ENCODE results near the gene NAA30. TPM values are rescaled to one million over a fixed set of nuclear protein-coding genes. Genes with fewer than 3 reads are reported as not detected.

NAA30 gene
- total RNA-seq, 1 donor from 2014 or later: 18.9 TPM

DNA sequence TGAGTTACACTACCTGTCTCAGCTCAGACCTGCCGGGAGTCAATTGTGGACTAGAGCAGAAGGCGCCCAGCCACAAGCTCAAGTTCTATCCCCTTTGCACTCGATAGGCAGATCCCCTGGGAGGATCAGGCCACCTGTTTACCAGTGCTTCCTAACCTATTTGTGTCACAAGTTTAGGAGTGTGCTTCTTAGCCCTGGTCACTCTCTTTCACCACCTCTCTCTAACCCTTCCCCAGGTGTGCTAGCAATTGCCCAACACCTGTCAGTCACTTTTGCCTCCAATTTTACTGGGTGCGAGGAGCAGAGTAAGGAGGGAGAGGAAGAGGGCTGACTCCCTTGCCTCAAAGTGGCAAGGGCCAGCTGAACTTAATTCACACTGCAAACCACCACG lies 745 bp upstream of the NAA30 start:
- Mint-ChIP-seq H3K4me1 (ENCODE audit: unreplicated experiment) (peaks cover 31% of the 10 kb centered on the region), H3K27ac (peak overlapping the region; percentile 88), H3K4me3 (peak overlapping the region; percentile 94), H3K36me3 (peaks cover 7% of the 10 kb centered on the region), H3K9me3 (no peaks in the 10 kb centered on the region), H3K27me3 (peaks cover 9% of the 10 kb centered on the region)
- TF ChIP-seq, protein P1, sequence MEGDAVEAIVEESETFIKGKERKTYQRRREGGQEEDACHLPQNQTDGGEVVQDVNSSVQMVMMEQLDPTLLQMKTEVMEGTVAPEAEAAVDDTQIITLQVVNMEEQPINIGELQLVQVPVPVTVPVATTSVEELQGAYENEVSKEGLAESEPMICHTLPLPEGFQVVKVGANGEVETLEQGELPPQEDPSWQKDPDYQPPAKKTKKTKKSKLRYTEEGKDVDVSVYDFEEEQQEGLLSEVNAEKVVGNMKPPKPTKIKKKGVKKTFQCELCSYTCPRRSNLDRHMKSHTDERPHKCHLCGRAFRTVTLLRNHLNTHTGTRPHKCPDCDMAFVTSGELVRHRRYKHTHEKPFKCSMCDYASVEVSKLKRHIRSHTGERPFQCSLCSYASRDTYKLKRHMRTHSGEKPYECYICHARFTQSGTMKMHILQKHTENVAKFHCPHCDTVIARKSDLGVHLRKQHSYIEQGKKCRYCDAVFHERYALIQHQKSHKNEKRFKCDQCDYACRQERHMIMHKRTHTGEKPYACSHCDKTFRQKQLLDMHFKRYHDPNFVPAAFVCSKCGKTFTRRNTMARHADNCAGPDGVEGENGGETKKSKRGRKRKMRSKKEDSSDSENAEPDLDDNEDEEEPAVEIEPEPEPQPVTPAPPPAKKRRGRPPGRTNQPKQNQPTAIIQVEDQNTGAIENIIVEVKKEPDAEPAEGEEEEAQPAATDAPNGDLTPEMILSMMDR (conservative IDR thresholded peaks at IDR 0.05): no peak
- DNase-seq (ENCODE audit: extremely low spot score, unreplicated experiment): no peak

DNA sequence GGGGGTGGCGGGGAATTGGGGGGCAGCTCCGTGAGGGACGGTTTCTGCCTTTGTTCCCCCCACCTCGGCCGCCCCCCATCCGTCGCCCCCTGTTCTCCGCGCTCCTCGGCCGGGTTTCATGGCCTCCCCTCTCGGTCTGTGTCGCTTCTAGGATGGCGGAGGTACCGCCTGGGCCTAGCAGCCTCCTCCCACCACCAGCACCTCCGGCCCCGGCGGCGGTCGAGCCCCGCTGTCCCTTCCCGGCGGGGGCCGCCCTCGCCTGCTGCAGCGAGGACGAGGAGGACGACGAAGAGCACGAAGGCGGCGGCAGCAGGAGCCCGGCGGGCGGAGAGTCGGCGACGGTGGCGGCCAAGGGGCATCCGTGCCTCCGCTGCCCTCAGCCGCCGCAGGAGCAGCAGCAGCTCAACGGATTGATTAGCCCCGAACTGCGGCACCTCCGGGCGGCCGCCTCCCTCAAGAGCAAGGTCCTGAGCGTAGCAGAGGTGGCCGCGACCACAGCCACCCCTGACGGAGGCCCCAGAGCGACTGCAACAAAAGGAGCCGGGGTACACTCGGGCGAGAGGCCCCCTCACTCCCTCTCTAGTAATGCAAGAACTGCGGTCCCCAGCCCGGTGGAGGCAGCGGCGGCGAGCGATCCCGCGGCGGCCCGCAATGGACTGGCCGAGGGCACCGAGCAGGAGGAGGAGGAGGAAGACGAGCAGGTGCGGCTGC lies 575 bp downstream of the NAA30 start:
- TF ChIP-seq, protein P1 (conservative IDR thresholded peaks at IDR 0.05): no peak
- peak; percentile 69 for DNase-seq (ENCODE audit: extremely low spot score, unreplicated experiment)
- Mint-ChIP-seq H3K4me1 (ENCODE audit: unreplicated experiment) (peaks cover 31% of the 10 kb centered on the region), H3K36me3 (peaks cover 7% of the 10 kb centered on the region), H3K4me3 (peak overlapping the region; percentile 94), H3K27me3 (peaks cover 5% of the 10 kb centered on the region), H3K9me3 (no peaks in the 10 kb centered on the region), H3K27ac (peak overlapping the region; percentile 88)

DNA sequence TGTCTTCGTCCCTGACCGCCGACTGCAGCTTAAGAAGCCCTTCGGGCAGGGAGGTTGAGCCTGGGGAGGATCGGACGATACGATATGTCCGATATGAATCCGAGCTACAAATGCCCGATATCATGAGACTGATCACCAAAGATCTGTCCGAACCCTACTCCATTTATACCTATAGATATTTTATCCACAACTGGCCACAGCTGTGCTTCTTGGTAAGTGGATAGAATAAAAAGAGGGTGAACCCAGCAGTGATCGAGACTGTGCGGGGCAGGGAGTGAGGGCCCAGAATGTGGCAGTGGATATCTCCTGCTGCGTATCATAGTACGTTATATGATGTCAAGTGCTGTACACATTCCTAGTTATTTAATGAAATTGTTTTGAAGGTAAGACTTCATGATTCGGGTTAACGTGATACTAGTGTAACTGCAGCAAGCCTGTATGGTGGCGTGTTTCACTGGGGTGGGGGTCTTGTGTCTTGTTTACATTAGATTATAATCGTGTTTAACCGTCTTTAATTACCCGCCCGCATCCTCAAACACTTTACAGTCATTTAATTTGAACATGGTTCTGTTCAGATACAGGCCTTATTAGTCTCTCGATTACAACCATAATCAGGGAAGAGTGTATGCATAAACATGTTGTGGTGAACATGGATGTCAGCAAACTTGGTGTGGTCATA lies 1.3 kb downstream of the NAA30 start:
- Mint-ChIP-seq H3K27ac (peak overlapping the region; percentile 88), H3K4me1 (ENCODE audit: unreplicated experiment) (peaks cover 31% of the 10 kb centered on the region)
- no peak for DNase-seq (ENCODE audit: extremely low spot score, unreplicated experiment)

DNA sequence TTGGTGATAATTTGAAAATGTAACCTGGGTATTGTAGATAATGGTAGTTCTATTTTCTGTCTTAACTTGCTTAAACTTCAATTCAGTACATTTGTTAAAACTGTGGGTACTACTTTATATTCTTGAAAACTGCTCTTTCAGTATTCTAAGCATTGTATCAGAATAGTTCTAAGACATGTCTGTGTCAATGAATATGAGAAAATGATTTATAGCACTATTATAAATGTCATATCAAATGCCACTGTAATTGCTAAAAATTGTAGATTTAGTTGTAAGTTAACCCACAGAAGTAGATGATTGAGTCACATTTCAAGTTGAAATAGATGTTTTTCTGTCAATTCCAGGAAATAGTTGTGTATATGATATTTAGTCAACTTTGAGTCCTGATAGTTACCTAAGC lies 2.4 kb downstream of the NAA30 start:
- Mint-ChIP-seq H3K36me3 (peaks cover 11% of the 10 kb centered on the region), H3K4me3 (peak overlapping the region; percentile 94), H3K9me3 (no peaks in the 10 kb centered on the region), H3K4me1 (ENCODE audit: unreplicated experiment) (peaks cover 31% of the 10 kb centered on the region), H3K27me3 (no peaks in the 10 kb centered on the region), H3K27ac (peak overlapping the region; percentile 12)
- TF ChIP-seq, protein P1 (conservative IDR thresholded peaks at IDR 0.05): no peak
- DNase-seq (ENCODE audit: extremely low spot score, unreplicated experiment): no peak

More for the DNA sequence above, 1.3 kb downstream of the NAA30 start:
- H3K4me3 Mint-ChIP-seq: peak overlapping the region; percentile 94
- H3K9me3 Mint-ChIP-seq: no peaks in the 10 kb centered on the region
- TF ChIP-seq, protein P1 (conservative IDR thresholded peaks at IDR 0.05): no peak
- peaks cover 7% of the 10 kb centered on the region for H3K36me3 Mint-ChIP-seq
- no peaks in the 10 kb centered on the region for H3K27me3 Mint-ChIP-seq

DNA sequence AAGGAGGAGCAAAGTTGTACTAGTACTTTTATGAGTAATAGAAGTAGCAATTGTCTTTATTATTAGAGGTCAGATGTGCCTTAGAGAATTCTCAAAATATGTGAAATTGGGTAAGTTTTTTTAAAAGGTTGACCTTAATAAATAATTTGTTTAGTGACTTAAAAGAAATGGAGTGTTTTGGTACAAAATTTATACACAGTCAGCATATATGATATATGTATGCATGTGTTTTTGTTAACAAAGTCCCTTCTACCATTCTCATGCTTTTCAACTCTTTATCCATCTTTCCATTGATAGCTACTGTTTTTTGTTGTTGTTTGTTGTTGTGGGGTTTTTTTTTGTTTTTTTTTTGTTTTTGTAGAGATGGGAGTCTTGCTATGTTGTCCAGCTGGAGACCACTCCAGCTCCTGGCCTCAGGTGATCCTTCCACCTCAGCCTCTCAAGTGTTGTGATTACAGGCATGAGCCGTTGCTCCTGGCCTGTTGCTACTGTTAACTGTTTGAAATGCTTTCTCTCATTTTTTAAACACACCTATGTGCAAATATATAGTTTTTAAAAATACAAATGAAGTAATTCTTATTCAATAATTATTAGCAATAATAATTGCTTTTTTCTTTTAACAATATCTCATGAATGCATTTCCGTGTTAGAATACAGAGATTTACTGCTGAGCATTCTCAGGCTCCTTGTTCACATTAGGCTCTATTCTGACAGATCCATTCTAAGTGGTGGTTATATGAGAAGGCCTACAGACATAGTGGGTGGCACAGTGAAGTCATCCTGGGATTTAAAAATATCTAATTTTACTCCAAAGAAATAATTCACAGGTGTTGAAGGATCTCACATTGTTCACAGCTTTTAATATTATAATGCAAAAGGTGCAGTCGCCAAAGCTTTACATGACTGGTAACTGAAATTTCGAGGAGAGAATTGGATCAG lies 10.4 kb downstream of the NAA30 start:
- H3K9me3 Mint-ChIP-seq: no peaks in the 10 kb centered on the region
- no peaks in the 10 kb centered on the region for H3K4me1 Mint-ChIP-seq (ENCODE audit: unreplicated experiment)
- H3K27me3 Mint-ChIP-seq: no peaks in the 10 kb centered on the region
- TF ChIP-seq, protein P1 (conservative IDR thresholded peaks at IDR 0.05): no peak
- no peak overlapping the region for H3K27ac Mint-ChIP-seq
- H3K4me3 Mint-ChIP-seq: no peak overlapping the region
- H3K36me3 Mint-ChIP-seq: peaks cover 13% of the 10 kb centered on the region
- no peak for DNase-seq (ENCODE audit: extremely low spot score, unreplicated experiment)
